Pancreas (tissue), 10 donors: ENCODE data around the gene TOX3. TPM values are rescaled to one million over a fixed set of nuclear protein-coding genes. Genes with fewer than 3 reads are reported as not detected.

Experiments used
- ATAC-seq, 4 donors: fragments of 200-7000 bp; cut with Tn5 transposase; one replicate each; pipeline versions ENCODE4 v1.8.0 to v1.9.1; 2020; ENCODE audit warnings: mild to moderate bottlenecking in 4 of 4, moderate library complexity in 4 of 4
- DNase-seq, 6 donors: peaks; one replicate each; pipeline ENCODE4 v3.0.0-alpha.2; 2020
- FAIRE-seq: peaks from 2 replicates; lab custom pipeline; 2012; peaks lifted over from hg19 to GRCh38; lab: Jason Lieb, UNC
- H3K27ac ChIP-seq, 4 donors: fragments of 200-600 bp; sonication (generic); 1 replicate in 3 of 4; 2 replicates in 1 of 4; pipeline versions ENCODE4 v1.5.0 to v1.8.0; 2020
- H3K27me3 ChIP-seq, 4 donors: fragments of 200-600 bp; one replicate each; pipeline ENCODE4 v1.8.0; 2021
- H3K36me3 ChIP-seq, 3 donors: fragments of 200-600 bp; sonication (generic) in 1 of 3; one replicate each; pipeline versions ENCODE4 v1.5.0 to v1.8.0; 2020 to 2021
- H3K4me1 ChIP-seq, 3 donors: fragments of 200-600 bp; one replicate each; pipeline ENCODE4 v1.8.0; 2021
- H3K4me3 ChIP-seq, 4 donors: fragments of 200-600 bp; sonication (generic) in 2 of 4; one replicate each; pipeline versions ENCODE4 v1.5.0 to v1.8.0; 2020 to 2021
- H3K9me3 ChIP-seq, 4 donors: fragments of 200-600 bp; one replicate each; pipeline ENCODE4 v1.8.0; 2021
- WGBS, 2 donors: extraction: QIAGEN DNeasy Blood & Tissue Kit; methylation state at CpG; one replicate each; pipeline ENCODE4 v1.1.7; 2013; 5-methylcytosine and 5-hydroxymethylcytosine counted together
- intact Hi-C, 3 donors: fragments of 100-400 bp; cut with DNase I; formaldehyde crosslinking; loops; one replicate each; pipeline versions ENCODE4 v1.11.1 to v1.14.2; 2022
- polyA plus RNA-seq, 2 donors: library from polyadenylated mRNA; stranded (reverse); fragments of 200-250 nt; gene quantifications; one replicate each; pipeline ENCODE4 v1.2.3, GENCODE V29; 2013
- total RNA-seq, 6 donors: library from RNA; stranded (reverse); fragmentation: NEBNext Ultra II Directional in 4 of 6; extraction: Animal tissue kit (Norgen Biotek cat#: 25700) in 4 of 6; gene quantifications; one replicate each; pipeline versions ENCODE4 v1.2.1 to v1.2.4, GENCODE V29; 2021 to 2023
- TF ChIP-seq, protein P1 (sequence below), 4 donors: fragments of 200-600 bp; sonication (generic) in 3 of 4; IDR thresholded peaks; one replicate each; pipeline versions ENCODE4 v1.5.0 to v1.8.0; 2021; ENCODE audit warnings: antibody characterized with exemption in 4 of 4
- donor health status: healthy with polysubstance abuse.
- donor health status: DM: no; HTN: no; CAD: no; lungs with moderate emphysema.
- donor health status: DM: no; HTN: no; CAD: no.
- donor health status: control.
- donor health status: control.
- donor health status: Bipolar disorder and iron deficiency.
- donor health status: DM: yes; HTN: yes; CAD: no.
- donor health status: DM: no; HTN: no; CAD: no.
- donor health status: DM: no; HTN: no; CAD: no.
- donor health status: DM: yes; HTN: yes; CAD: no.

TOX3 gene
- total and polyA plus RNA-seq, 8 donors: 1.1 to 6.1 (median 4.2) TPM

- WGBS, 2 donors: 84 to 96% methylated on average over 4 of the region's 4 CpGs
These were observed 32.0 kb upstream of the TOX3 start for GRCh38 chr16:52578829-52579498.

DNA sequence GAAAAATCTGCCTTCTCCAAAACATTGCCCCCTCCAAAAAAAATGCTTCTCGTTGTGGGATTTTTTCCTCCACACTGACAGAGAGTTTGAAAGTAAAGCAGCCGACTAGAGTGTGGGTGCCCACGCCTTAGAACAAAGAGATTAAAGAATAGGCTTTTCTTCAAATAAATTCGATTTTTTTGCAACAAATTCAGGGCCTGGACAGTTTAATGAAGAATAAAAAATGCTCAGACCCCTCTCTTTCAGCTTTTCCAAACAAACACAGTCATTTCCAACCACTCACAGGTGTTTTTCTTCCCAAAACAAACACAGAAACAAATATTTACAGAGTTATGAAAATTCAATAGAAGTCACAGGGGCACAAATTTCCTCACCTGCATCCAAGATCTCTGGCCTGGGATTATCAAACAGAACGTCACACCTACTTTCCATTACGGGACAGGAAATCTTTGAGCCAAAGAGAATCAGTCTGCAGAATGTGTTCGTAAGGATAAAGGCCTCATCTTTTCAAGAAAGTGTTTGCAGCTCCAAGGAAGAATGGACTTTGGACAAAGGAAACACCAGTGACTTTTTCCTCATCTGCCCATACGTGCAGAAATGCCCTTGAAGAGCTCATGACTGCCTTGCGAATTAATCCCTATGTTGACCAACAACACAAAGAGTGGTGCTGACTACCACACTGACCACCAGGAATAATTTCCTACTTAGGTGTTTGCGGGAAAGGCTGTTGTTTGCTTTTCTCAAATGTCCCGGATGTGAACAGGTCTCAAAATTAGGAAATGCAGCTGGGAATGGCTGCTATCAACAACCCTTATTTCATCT lies 31.3 kb upstream of the TOX3 start:
- Histone ChIP-seq H3K27me3 (no peaks in the 10 kb centered on the region), H3K4me3 (no peak overlapping the region), H3K9me3 (no peaks in the 10 kb centered on the region), H3K4me1 (peaks cover 29 to 47% (median 47%) of the 10 kb centered on the region in 3 donors), H3K36me3 (no peaks in the 10 kb centered on the region), H3K27ac (peak overlapping the region in 2 of 4 donors; percentile 50 to 59)
- intact Hi-C loops: no loop called here
- ATAC-seq (peak; percentile 59 to 66 (median 64)), FAIRE-seq (no peak), DNase-seq (peak in 3 of 6 donors; percentile 38 to 67 (median 42))
- WGBS, 2 donors: 28 to 31% methylated on average over 11 of the region's 11 CpGs
- TF ChIP-seq, protein P1, sequence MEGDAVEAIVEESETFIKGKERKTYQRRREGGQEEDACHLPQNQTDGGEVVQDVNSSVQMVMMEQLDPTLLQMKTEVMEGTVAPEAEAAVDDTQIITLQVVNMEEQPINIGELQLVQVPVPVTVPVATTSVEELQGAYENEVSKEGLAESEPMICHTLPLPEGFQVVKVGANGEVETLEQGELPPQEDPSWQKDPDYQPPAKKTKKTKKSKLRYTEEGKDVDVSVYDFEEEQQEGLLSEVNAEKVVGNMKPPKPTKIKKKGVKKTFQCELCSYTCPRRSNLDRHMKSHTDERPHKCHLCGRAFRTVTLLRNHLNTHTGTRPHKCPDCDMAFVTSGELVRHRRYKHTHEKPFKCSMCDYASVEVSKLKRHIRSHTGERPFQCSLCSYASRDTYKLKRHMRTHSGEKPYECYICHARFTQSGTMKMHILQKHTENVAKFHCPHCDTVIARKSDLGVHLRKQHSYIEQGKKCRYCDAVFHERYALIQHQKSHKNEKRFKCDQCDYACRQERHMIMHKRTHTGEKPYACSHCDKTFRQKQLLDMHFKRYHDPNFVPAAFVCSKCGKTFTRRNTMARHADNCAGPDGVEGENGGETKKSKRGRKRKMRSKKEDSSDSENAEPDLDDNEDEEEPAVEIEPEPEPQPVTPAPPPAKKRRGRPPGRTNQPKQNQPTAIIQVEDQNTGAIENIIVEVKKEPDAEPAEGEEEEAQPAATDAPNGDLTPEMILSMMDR (IDR thresholded peaks at IDR 0.05): no peak

More at GRCh38 chr16:52578829-52579498, 32.0 kb upstream of the TOX3 start:
- Histone ChIP-seq H3K27me3 (no peaks in the 10 kb centered on the region), H3K36me3 (no peaks in the 10 kb centered on the region), H3K27ac (peak overlapping the region in 1 of 4 donors; percentile 59), H3K4me3 (no peak overlapping the region), H3K9me3 (no peaks in the 10 kb centered on the region), H3K4me1 (peaks cover 22 to 41% (median 41%) of the 10 kb centered on the region in 3 donors)
- DNase-seq: no peak
- intact Hi-C loops: no loop called here
- no peak for ATAC-seq
- TF ChIP-seq, protein P1 (IDR thresholded peaks at IDR 0.05): no peak
- no peak for FAIRE-seq

- WGBS, 2 donors: 72 to 74% methylated on average over 9 of the region's 9 CpGs
- TF ChIP-seq, protein P1 (IDR thresholded peaks at IDR 0.05): no peak
- DNase-seq (no peak), FAIRE-seq (no peak), ATAC-seq (no peak)
- no peaks in the 10 kb centered on the region for H3K36me3 ChIP-seq
- H3K9me3 ChIP-seq: no peaks in the 10 kb centered on the region
- intact Hi-C loops: no loop called here
- H3K4me1 ChIP-seq: peaks cover 32 to 50% (median 47%) of the 10 kb centered on the region in 3 donors
- no peaks in the 10 kb centered on the region for H3K27me3 ChIP-seq
- no peak overlapping the region for H3K4me3 ChIP-seq
- peak overlapping the region in 1 of 4 donors; percentile 59 for H3K27ac ChIP-seq
These were observed 30.3 kb upstream of the TOX3 start for GRCh38 chr16:52577130-52577706.

DNA sequence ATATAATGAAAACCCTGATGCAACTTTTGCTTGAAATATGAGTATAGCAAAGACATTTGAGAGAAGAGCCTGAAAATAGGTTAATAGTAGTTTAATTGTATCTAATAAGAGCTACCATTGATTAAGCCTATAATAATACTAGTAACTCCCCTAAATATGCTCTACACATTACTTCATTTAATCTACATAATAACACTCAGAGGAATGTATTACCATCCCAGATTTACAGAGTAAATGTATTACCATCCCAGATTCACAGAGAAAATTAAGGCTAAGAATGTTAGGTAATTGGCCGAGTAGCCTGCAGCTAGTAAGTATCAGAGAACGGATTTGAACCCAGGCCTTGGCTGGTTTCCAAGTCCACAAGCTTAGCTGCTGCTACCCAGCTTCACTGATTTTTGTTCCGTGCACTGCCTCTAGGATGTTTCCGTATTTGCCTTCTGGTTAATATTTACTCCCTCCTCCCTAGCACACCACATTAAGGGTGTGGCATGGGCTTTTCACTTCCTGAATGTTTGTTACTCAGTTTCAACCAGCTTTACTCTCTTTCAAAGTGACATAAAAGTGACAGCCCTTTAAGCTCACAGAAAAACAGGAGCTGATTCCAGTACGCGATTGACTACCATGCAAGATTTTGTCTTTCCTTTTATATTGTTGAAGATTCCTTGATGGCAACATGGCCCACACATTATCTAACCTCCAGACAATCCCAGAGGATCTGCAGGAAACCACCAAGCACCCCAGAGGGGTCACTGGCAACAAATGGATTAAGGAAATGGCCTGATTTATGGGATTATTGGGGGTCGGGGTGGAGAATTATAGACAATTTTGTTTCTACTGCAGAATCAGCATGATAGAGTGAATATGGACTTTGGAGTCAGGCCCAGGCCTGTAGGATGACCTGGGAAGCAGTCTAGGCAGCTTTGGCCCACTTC lies 26.7 kb upstream of the TOX3 start:
- no peaks in the 10 kb centered on the region for H3K9me3 ChIP-seq
- H3K4me3 ChIP-seq: no peak overlapping the region
- peaks cover 24 to 29% (median 29%) of the 10 kb centered on the region in 3 donors for H3K4me1 ChIP-seq
- WGBS, 2 donors: 22 to 28% methylated on average over 7 of the region's 7 CpGs
- no peaks in the 10 kb centered on the region for H3K27me3 ChIP-seq
- DNase-seq (peak in 4 of 6 donors; percentile 47 to 59 (median 52)), ATAC-seq (peak; percentile 86 to 92 (median 88)), FAIRE-seq (peak; percentile 77)
- no peaks in the 10 kb centered on the region for H3K36me3 ChIP-seq
- H3K27ac ChIP-seq: peak overlapping the region in 2 of 4 donors; percentile 80 to 81
- intact Hi-C loops: no loop called here
- TF ChIP-seq, protein P1 (IDR thresholded peaks at IDR 0.05): no peak
